ENCODE results near the gene CASP10.

CASP10 gene

GRCh38 chr2:201270293-201271001 lies 87.5 kb downstream of the CASP10 start:
- DNase-seq (ENCODE audit: low read depth) = no peak
- no peak overlapping the region for H3K4me3 ChIP-seq (ENCODE audit: low read length)
- no peak for TF ChIP-seq CTCF (conservative IDR thresholded peaks at IDR 0.05; ENCODE audit: low read length)

- no peak for TF ChIP-seq CTCF (conservative IDR thresholded peaks at IDR 0.05; ENCODE audit: low read length)
- H3K4me3 ChIP-seq (ENCODE audit: low read length) = no peak overlapping the region
- no peak for DNase-seq (ENCODE audit: low read depth)
Observed at GRCh38 chr2:201271917-201272316, 89.0 kb downstream of the CASP10 start.

GRCh38 chr2:201273330-201273983 lies 90.5 kb downstream of the CASP10 start:
- H3K4me3 ChIP-seq (ENCODE audit: low read length) = no peak overlapping the region
- TF ChIP-seq CTCF (conservative IDR thresholded peaks at IDR 0.05; ENCODE audit: low read length) = no peak
- no peak for DNase-seq (ENCODE audit: low read depth)

GRCh38 chr2:201275069-201275468 lies 92.1 kb downstream of the CASP10 start:
- no peak overlapping the region for H3K4me3 ChIP-seq (ENCODE audit: low read length)
- DNase-seq (ENCODE audit: low read depth) = no peak
- TF ChIP-seq CTCF (conservative IDR thresholded peaks at IDR 0.05; ENCODE audit: low read length) = no peak

- H3K4me3 ChIP-seq (ENCODE audit: low read length) = no peak overlapping the region
- DNase-seq (ENCODE audit: low read depth) = no peak
- no peak for TF ChIP-seq CTCF (conservative IDR thresholded peaks at IDR 0.05; ENCODE audit: low read length)
Observed at GRCh38 chr2:201275990-201276389, 93.0 kb downstream of the CASP10 start.

GRCh38 chr2:201276511-201276910 lies 93.6 kb downstream of the CASP10 start:
- no peak for DNase-seq (ENCODE audit: low read depth)
- no peak overlapping the region for H3K4me3 ChIP-seq (ENCODE audit: low read length)
- TF ChIP-seq CTCF (conservative IDR thresholded peaks at IDR 0.05; ENCODE audit: low read length) = no peak
